ENCODE data around the gene SMYD3.

DNA sequence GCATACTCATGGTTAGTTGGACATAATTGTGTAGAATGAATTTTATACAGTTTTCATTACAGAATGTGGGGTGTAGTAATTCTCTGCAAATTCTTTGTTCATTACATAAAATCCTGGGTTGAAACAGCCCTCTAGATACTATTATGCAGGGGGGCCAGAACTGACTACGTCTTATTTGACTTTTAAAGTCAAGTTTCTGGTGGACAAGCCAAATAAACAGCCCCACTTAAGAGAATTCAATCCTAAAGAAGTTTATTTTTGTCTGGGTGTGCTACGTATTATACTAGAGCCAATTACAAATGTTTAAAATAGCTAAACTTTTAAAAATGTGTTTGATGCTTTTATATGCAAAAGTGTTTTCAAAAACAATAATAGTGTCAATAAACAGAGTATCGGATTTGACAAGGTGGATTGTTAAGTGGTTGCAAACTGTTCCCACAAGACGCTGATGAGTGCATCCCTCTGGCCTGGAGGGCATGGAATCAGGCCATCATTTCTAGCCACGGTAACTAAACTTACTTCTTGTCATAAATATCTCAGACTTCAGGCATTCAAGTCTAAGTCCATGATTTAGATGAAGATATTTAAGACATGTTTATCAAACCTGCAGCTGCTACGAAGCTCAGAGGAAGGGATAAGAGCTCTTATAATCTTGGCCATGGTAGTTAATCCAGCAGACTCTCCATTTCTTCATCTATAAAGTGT is 706.0 kb downstream of the SMYD3 start:
- TF ChIP-seq, protein P1, sequence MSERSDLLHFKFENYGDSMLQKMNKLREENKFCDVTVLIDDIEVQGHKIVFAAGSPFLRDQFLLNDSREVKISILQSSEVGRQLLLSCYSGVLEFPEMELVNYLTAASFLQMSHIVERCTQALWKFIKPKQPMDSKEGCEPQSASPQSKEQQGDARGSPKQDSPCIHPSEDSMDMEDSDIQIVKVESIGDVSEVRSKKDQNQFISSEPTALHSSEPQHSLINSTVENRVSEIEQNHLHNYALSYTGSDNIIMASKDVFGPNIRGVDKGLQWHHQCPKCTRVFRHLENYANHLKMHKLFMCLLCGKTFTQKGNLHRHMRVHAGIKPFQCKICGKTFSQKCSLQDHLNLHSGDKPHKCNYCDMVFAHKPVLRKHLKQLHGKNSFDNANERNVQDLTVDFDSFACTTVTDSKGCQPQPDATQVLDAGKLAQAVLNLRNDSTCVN (tag by site-specific recombination; optimal IDR thresholded peaks at IDR 0.05) = no peak
- no peak for TF ChIP-seq ZNF776 (tag by site-specific recombination; IDR thresholded peaks at IDR 0.05; ENCODE audit: borderline replicate concordance)
- no peak for TF ChIP-seq ZNF223 (tag by site-specific recombination; IDR thresholded peaks at IDR 0.05)
- TF ChIP-seq, protein P2, sequence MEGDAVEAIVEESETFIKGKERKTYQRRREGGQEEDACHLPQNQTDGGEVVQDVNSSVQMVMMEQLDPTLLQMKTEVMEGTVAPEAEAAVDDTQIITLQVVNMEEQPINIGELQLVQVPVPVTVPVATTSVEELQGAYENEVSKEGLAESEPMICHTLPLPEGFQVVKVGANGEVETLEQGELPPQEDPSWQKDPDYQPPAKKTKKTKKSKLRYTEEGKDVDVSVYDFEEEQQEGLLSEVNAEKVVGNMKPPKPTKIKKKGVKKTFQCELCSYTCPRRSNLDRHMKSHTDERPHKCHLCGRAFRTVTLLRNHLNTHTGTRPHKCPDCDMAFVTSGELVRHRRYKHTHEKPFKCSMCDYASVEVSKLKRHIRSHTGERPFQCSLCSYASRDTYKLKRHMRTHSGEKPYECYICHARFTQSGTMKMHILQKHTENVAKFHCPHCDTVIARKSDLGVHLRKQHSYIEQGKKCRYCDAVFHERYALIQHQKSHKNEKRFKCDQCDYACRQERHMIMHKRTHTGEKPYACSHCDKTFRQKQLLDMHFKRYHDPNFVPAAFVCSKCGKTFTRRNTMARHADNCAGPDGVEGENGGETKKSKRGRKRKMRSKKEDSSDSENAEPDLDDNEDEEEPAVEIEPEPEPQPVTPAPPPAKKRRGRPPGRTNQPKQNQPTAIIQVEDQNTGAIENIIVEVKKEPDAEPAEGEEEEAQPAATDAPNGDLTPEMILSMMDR (tag by site-specific recombination; IDR thresholded peaks at IDR 0.05) = no peak
- TF ChIP-seq FEZF1 (tag by site-specific recombination; IDR thresholded peaks at IDR 0.05) = no peak
- TF ChIP-seq GLIS2 (tag by site-specific recombination; IDR thresholded peaks at IDR 0.05) = no peak
- TF ChIP-seq ZNF324 (tag by site-specific recombination; IDR thresholded peaks at IDR 0.05) = no peak
- no peak for TF ChIP-seq ZBTB10 (tag by site-specific recombination; IDR thresholded peaks at IDR 0.05)
- TF ChIP-seq, protein P3, sequence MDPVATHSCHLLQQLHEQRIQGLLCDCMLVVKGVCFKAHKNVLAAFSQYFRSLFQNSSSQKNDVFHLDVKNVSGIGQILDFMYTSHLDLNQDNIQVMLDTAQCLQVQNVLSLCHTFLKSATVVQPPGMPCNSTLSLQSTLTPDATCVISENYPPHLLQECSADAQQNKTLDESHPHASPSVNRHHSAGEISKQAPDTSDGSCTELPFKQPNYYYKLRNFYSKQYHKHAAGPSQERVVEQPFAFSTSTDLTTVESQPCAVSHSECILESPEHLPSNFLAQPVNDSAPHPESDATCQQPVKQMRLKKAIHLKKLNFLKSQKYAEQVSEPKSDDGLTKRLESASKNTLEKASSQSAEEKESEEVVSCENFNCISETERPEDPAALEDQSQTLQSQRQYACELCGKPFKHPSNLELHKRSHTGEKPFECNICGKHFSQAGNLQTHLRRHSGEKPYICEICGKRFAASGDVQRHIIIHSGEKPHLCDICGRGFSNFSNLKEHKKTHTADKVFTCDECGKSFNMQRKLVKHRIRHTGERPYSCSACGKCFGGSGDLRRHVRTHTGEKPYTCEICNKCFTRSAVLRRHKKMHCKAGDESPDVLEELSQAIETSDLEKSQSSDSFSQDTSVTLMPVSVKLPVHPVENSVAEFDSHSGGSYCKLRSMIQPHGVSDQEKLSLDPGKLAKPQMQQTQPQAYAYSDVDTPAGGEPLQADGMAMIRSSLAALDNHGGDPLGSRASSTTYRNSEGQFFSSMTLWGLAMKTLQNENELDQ (tag by site-specific recombination; IDR thresholded peaks at IDR 0.05; ENCODE audit: low read depth) = no peak
- TF ChIP-seq ZNF76 (tag by site-specific recombination; IDR thresholded peaks at IDR 0.05; ENCODE audit: borderline replicate concordance, low read depth) = no peak
- no peak for TF ChIP-seq YY1 (tag by site-specific recombination; IDR thresholded peaks at IDR 0.05)
- TF ChIP-seq, protein P4, sequence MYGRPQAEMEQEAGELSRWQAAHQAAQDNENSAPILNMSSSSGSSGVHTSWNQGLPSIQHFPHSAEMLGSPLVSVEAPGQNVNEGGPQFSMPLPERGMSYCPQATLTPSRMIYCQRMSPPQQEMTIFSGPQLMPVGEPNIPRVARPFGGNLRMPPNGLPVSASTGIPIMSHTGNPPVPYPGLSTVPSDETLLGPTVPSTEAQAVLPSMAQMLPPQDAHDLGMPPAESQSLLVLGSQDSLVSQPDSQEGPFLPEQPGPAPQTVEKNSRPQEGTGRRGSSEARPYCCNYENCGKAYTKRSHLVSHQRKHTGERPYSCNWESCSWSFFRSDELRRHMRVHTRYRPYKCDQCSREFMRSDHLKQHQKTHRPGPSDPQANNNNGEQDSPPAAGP (tag by site-specific recombination; IDR thresholded peaks at IDR 0.05) = no peak
- no peak for TF ChIP-seq ZNF18 (tag by site-specific recombination; IDR thresholded peaks at IDR 0.05)
